ENCODE data around the gene ZNF107. TPM values are rescaled to one million over a fixed set of nuclear protein-coding genes. Genes with fewer than 3 reads are reported as not detected.
"Not testable (repeated sequence)": the region's sequence is repeated elsewhere in the genome, so short reads cannot be mapped to it uniquely, and the experiment has no call there.

The ZNF107 gene
- total and polyA plus RNA-seq, 4 donors, result 0.60 to 4.9 (median 1.4) TPM

DNA sequence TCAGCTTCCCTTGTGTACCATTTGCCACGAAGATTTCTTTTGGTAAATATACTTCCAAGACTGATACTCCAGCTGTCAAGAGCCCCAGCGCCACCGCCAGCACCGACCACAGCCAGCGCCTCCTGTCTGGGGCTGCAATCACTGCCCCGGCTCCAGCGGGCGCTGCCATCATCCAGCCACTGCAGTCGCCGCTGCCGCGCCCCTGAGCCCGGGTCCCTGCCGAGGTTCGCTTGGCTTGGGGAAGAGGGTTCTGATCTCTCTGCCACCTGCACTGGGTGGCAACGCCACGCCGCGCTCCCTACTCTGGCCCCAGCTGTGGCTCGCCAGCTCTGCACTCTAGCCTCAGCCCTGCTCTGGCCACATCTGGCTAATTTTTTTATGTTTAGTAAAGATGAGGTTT is 70.6 kb downstream of the ZNF107 start:
- Histone ChIP-seq H3K4me3 (ENCODE audit: low read depth in 1 of 3, low read length in 3 of 3) (no peak overlapping the region), H3K9ac (ENCODE audit: low read depth in 1 of 2, low read length in 2 of 2) (no peak overlapping the region), H3K4me1 (ENCODE audit: control insufficient read depth in 4 of 4, insufficient read depth in 4 of 4, low read length in 3 of 4) (no peaks in the 10 kb centered on the region), H3K9me3 (ENCODE audit: control insufficient read depth in 4 of 4, low read length in 3 of 4) (peaks cover 0 to 7% (median 4%) of the 10 kb centered on the region in 4 donors), H3K36me3 (ENCODE audit: control insufficient read depth in 4 of 4, insufficient read depth in 3 of 4, low read depth in 1 of 4, low read length in 3 of 4) (no peaks in the 10 kb centered on the region), H3K27ac (ENCODE audit: low read depth in 1 of 2, low read length in 2 of 2) (no peak overlapping the region), H3K27me3 (ENCODE audit: control insufficient read depth in 4 of 4, insufficient read depth in 4 of 4, low read length in 3 of 4) (no peaks in the 10 kb centered on the region)
- TF ChIP-seq, protein P1, sequence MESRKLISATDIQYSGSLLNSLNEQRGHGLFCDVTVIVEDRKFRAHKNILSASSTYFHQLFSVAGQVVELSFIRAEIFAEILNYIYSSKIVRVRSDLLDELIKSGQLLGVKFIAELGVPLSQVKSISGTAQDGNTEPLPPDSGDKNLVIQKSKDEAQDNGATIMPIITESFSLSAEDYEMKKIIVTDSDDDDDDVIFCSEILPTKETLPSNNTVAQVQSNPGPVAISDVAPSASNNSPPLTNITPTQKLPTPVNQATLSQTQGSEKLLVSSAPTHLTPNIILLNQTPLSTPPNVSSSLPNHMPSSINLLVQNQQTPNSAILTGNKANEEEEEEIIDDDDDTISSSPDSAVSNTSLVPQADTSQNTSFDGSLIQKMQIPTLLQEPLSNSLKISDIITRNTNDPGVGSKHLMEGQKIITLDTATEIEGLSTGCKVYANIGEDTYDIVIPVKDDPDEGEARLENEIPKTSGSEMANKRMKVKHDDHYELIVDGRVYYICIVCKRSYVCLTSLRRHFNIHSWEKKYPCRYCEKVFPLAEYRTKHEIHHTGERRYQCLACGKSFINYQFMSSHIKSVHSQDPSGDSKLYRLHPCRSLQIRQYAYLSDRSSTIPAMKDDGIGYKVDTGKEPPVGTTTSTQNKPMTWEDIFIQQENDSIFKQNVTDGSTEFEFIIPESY (IDR thresholded peaks at IDR 0.05), result no peak
- TF ChIP-seq RAD21 (IDR thresholded peaks at IDR 0.05) (no peak), TAF1 (conservative IDR thresholded peaks at IDR 0.05) (no peak), HNF4G (IDR thresholded peaks at IDR 0.05) (no peak), HNF4A (conservative IDR thresholded peaks at IDR 0.05) (no peak)
- WGBS, result 90% methylated on average over 20 of the region's 20 CpGs
- no peak for DNase-seq (ENCODE audit: low spot score)

DNA sequence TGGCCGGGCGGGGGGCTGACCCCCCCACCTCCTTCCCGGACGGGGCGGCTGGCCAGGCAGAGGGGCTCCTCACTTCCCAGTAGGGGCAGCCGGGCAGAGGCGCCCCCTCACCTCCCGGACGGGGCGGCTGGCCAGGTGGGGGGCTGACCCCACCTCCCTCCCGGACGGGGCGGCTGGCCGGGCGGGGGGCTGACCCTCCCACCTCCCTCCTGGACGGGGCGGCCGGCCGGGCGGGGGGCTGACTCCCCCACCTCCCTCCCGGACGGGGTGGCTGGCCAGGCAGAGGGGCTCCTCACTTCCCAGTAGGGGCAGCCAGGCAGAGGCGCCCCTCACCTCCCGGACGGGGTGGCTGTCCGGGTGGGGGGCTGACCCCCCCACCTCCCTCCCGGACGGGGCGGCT is 72.5 kb downstream of the ZNF107 start:
- not testable (repeated sequence) for H3K27ac ChIP-seq (ENCODE audit: low read depth in 1 of 2, low read length in 2 of 2); H3K27me3 ChIP-seq (ENCODE audit: control insufficient read depth in 4 of 4, insufficient read depth in 4 of 4, low read length in 3 of 4); H3K36me3 ChIP-seq (ENCODE audit: control insufficient read depth in 4 of 4, insufficient read depth in 3 of 4, low read depth in 1 of 4, low read length in 3 of 4); H3K4me3 ChIP-seq (ENCODE audit: low read depth in 1 of 3, low read length in 3 of 3); H3K9ac ChIP-seq (ENCODE audit: low read depth in 1 of 2, low read length in 2 of 2); H3K4me1 ChIP-seq (ENCODE audit: control insufficient read depth in 4 of 4, insufficient read depth in 4 of 4, low read length in 3 of 4); H3K9me3 ChIP-seq (ENCODE audit: control insufficient read depth in 4 of 4, low read length in 3 of 4); DNase-seq (ENCODE audit: low spot score)
- WGBS, result 95% methylated on average over 20 of the region's 29 CpGs

DNA sequence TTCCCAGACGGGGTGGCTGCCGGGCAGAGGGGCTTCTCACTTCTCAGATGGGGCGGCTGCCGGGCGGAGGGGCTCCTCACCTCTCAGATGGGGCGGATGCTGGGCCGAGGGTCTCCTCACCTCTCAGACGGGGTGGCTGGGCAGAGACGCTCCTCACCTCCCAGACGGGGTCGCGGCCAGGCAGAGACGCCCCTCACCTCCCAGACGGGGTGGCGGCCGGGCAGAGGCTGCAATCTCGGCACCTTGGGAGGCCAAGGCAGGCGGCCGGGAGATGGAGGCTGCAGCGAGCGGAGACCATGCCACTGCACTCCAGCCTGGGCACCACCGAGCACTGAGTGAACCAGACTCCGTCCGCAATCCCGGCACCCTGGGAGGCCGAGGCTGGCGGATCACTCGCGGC is 73.0 kb downstream of the ZNF107 start:
- not testable (repeated sequence) for H3K36me3 ChIP-seq (ENCODE audit: control insufficient read depth in 4 of 4, insufficient read depth in 3 of 4, low read depth in 1 of 4, low read length in 3 of 4); H3K27me3 ChIP-seq (ENCODE audit: control insufficient read depth in 4 of 4, insufficient read depth in 4 of 4, low read length in 3 of 4); H3K27ac ChIP-seq (ENCODE audit: low read depth in 1 of 2, low read length in 2 of 2); H3K4me3 ChIP-seq (ENCODE audit: low read depth in 1 of 3, low read length in 3 of 3); H3K4me1 ChIP-seq (ENCODE audit: control insufficient read depth in 4 of 4, insufficient read depth in 4 of 4, low read length in 3 of 4); H3K9me3 ChIP-seq (ENCODE audit: control insufficient read depth in 4 of 4, low read length in 3 of 4); DNase-seq (ENCODE audit: low spot score); H3K9ac ChIP-seq (ENCODE audit: low read depth in 1 of 2, low read length in 2 of 2)
- WGBS, result 92% methylated on average over 29 of the region's 29 CpGs

DNA sequence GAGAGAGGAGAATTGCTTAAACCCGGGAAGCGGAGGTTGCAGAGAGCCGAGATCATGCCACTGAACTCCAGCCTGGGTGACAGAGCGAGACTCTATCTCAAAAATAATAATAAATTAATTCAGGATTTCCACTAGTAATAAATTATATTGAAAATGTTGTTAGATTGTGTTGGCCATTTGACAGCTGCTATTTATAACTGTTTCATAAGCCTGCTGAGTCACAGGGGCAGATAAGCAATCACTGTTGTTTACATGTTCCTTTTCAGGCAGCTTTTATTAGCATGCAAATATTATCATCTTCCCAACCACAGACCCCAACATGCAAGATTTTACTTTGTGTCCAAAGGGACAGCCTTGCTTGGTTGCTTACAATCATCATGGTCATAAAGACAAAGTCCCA is 78.7 kb downstream of the ZNF107 start:
- TF ChIP-seq RXRA (IDR thresholded peaks at IDR 0.05), result no peak
- TF ChIP-seq RAD21 (IDR thresholded peaks at IDR 0.05), result no peak
- no peak for TF ChIP-seq GABPA (IDR thresholded peaks at IDR 0.05 in 1 of 2, conservative IDR thresholded peaks at IDR 0.05 in 1 of 2)
- no peak for TF ChIP-seq FOXA2 (IDR thresholded peaks at IDR 0.05)
- TF ChIP-seq, protein P2, sequence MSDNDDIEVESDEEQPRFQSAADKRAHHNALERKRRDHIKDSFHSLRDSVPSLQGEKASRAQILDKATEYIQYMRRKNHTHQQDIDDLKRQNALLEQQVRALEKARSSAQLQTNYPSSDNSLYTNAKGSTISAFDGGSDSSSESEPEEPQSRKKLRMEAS (IDR thresholded peaks at IDR 0.05), result no peak
- TF ChIP-seq JUND (IDR thresholded peaks at IDR 0.05), result no peak
- no peak for TF ChIP-seq EGR1 (IDR thresholded peaks at IDR 0.05; ENCODE audit: low read depth in 2 of 2)
- TF ChIP-seq, protein P3, sequence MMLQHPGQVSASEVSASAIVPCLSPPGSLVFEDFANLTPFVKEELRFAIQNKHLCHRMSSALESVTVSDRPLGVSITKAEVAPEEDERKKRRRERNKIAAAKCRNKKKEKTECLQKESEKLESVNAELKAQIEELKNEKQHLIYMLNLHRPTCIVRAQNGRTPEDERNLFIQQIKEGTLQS (IDR thresholded peaks at IDR 0.05), result no peak
- TF ChIP-seq TAF1 (conservative IDR thresholded peaks at IDR 0.05), result no peak
- no peak for TF ChIP-seq SP1 (IDR thresholded peaks at IDR 0.05)
- H3K9ac ChIP-seq (ENCODE audit: low read depth in 1 of 2, low read length in 2 of 2), result no peak overlapping the region
- H3K27me3 ChIP-seq (ENCODE audit: control insufficient read depth in 4 of 4, insufficient read depth in 4 of 4, low read length in 3 of 4), result no peaks in the 10 kb centered on the region
- no peak overlapping the region for H3K4me3 ChIP-seq (ENCODE audit: low read depth in 1 of 3, low read length in 3 of 3)
- H3K9me3 ChIP-seq (ENCODE audit: control insufficient read depth in 4 of 4, low read length in 3 of 4), result no peaks in the 10 kb centered on the region
- H3K27ac ChIP-seq (ENCODE audit: low read depth in 1 of 2, low read length in 2 of 2), result no peak overlapping the region
- no peaks in the 10 kb centered on the region for H3K4me1 ChIP-seq (ENCODE audit: control insufficient read depth in 4 of 4, insufficient read depth in 4 of 4, low read length in 3 of 4)
- DNase-seq (ENCODE audit: low spot score), result no peak
- 92% methylated on average over 4 of the region's 4 CpGs for WGBS
- H3K36me3 ChIP-seq (ENCODE audit: control insufficient read depth in 4 of 4, insufficient read depth in 3 of 4, low read depth in 1 of 4, low read length in 3 of 4), result no peaks in the 10 kb centered on the region

All from liver (tissue), 9 donors.